ENCODE data around the gene ZDHHC19.

Gene ZDHHC19

GRCh38 chr3:196237203-196237602 lies 26.0 kb upstream of the ZDHHC19 start:
- H3K36me3 ChIP-seq (ENCODE audit: insufficient read depth, low read length): peaks cover 35% of the 10 kb centered on the region
- DNase-seq: peak; percentile 79
- no peaks in the 10 kb centered on the region for H4K20me1 ChIP-seq (ENCODE audit: insufficient read depth, low read length)
- no peak overlapping the region for H2AFZ ChIP-seq (ENCODE audit: low read depth, low read length)
- no peaks in the 10 kb centered on the region for H3K79me2 ChIP-seq (ENCODE audit: insufficient read depth, low read length)
- no peaks in the 10 kb centered on the region for H3K27me3 ChIP-seq (ENCODE audit: insufficient read depth, low read length, poor library complexity)
- H3K4me1 ChIP-seq (ENCODE audit: insufficient read depth, low read length): peaks cover 15% of the 10 kb centered on the region
- H3K4me3 ChIP-seq (ENCODE audit: low read depth in 1 of 2, low read length in 2 of 2): no peak overlapping the region
- TF ChIP-seq CTCF (IDR thresholded peaks at IDR 0.05; ENCODE audit: borderline replicate concordance, extremely low read depth, low read length, poor library complexity, severe bottlenecking) (no peak), EZH2 (IDR thresholded peaks at IDR 0.05; ENCODE audit: borderline replicate concordance, low read depth, low read length, severe bottlenecking) (no peak)
- no peak overlapping the region for H3K9ac ChIP-seq (ENCODE audit: low read depth, low read length)
- peak; percentile 99 for ATAC-seq (ENCODE audit: insufficient read depth, low read depth)
- H3K4me2 ChIP-seq (ENCODE audit: insufficient read depth, low read length): no peak overlapping the region
- H3K27ac ChIP-seq (ENCODE audit: low read length): peak overlapping the region; percentile 11; the same call in 1 of the 2 replicates
- no peaks in the 10 kb centered on the region for H3K9me3 ChIP-seq (ENCODE audit: insufficient read depth, low read length, severe bottlenecking)

- Histone ChIP-seq H3K4me3 (ENCODE audit: low read depth in 1 of 2, low read length in 2 of 2) (no peak overlapping the region), H3K4me1 (ENCODE audit: insufficient read depth, low read length) (peaks cover 15% of the 10 kb centered on the region), H2AFZ (ENCODE audit: low read depth, low read length) (no peak overlapping the region), H3K79me2 (ENCODE audit: insufficient read depth, low read length) (no peaks in the 10 kb centered on the region), H4K20me1 (ENCODE audit: insufficient read depth, low read length) (no peaks in the 10 kb centered on the region), H3K4me2 (ENCODE audit: insufficient read depth, low read length) (no peak overlapping the region), H3K27ac (ENCODE audit: low read length) (no peak overlapping the region), H3K9ac (ENCODE audit: low read depth, low read length) (no peak overlapping the region), H3K27me3 (ENCODE audit: insufficient read depth, low read length, poor library complexity) (no peaks in the 10 kb centered on the region), H3K36me3 (ENCODE audit: insufficient read depth, low read length) (peaks cover 25% of the 10 kb centered on the region; the same call in 1 of the 2 replicates), H3K9me3 (ENCODE audit: insufficient read depth, low read length, severe bottlenecking) (no peaks in the 10 kb centered on the region)
- ATAC-seq (ENCODE audit: insufficient read depth, low read depth) (no peak), DNase-seq (no peak)
- no peak for TF ChIP-seq EZH2 (IDR thresholded peaks at IDR 0.05; ENCODE audit: borderline replicate concordance, low read depth, low read length, severe bottlenecking)
These were observed 25.0 kb upstream of the ZDHHC19 start for GRCh38 chr3:196236223-196236622.

GRCh38 chr3:196235452-196236122 lies 24.4 kb upstream of the ZDHHC19 start:
- H3K4me3 ChIP-seq (ENCODE audit: low read depth in 1 of 2, low read length in 2 of 2): no peak overlapping the region
- H3K36me3 ChIP-seq (ENCODE audit: insufficient read depth, low read length): peaks cover 23% of the 10 kb centered on the region; the same call in 1 of the 2 replicates
- DNase-seq (no peak), ATAC-seq (ENCODE audit: insufficient read depth, low read depth) (no peak)
- no peaks in the 10 kb centered on the region for H4K20me1 ChIP-seq (ENCODE audit: insufficient read depth, low read length)
- H3K9ac ChIP-seq (ENCODE audit: low read depth, low read length): no peak overlapping the region
- TF ChIP-seq EZH2 (IDR thresholded peaks at IDR 0.05; ENCODE audit: borderline replicate concordance, low read depth, low read length, severe bottlenecking) (no peak), CTCF (IDR thresholded peaks at IDR 0.05; ENCODE audit: borderline replicate concordance, extremely low read depth, low read length, poor library complexity, severe bottlenecking) (no peak)
- H2AFZ ChIP-seq (ENCODE audit: low read depth, low read length): no peak overlapping the region
- H3K27ac ChIP-seq (ENCODE audit: low read length): no peak overlapping the region
- no peaks in the 10 kb centered on the region for H3K79me2 ChIP-seq (ENCODE audit: insufficient read depth, low read length)
- no peaks in the 10 kb centered on the region for H3K27me3 ChIP-seq (ENCODE audit: insufficient read depth, low read length, poor library complexity)
- H3K4me2 ChIP-seq (ENCODE audit: insufficient read depth, low read length): no peak overlapping the region
- peaks cover 15% of the 10 kb centered on the region for H3K4me1 ChIP-seq (ENCODE audit: insufficient read depth, low read length)
- H3K9me3 ChIP-seq (ENCODE audit: insufficient read depth, low read length, severe bottlenecking): no peaks in the 10 kb centered on the region

GRCh38 chr3:196232882-196233251 lies 21.7 kb upstream of the ZDHHC19 start:
- Histone ChIP-seq H3K9me3 (ENCODE audit: insufficient read depth, low read length, severe bottlenecking) (no peaks in the 10 kb centered on the region), H3K4me2 (ENCODE audit: insufficient read depth, low read length) (no peak overlapping the region), H3K36me3 (ENCODE audit: insufficient read depth, low read length) (peaks cover 10% of the 10 kb centered on the region; the same call in 1 of the 2 replicates), H3K79me2 (ENCODE audit: insufficient read depth, low read length) (no peaks in the 10 kb centered on the region), H3K27me3 (ENCODE audit: insufficient read depth, low read length, poor library complexity) (no peaks in the 10 kb centered on the region), H3K27ac (ENCODE audit: low read length) (no peak overlapping the region), H3K4me3 (ENCODE audit: low read depth in 1 of 2, low read length in 2 of 2) (no peak overlapping the region), H3K9ac (ENCODE audit: low read depth, low read length) (no peak overlapping the region), H2AFZ (ENCODE audit: low read depth, low read length) (no peak overlapping the region), H4K20me1 (ENCODE audit: insufficient read depth, low read length) (no peaks in the 10 kb centered on the region), H3K4me1 (ENCODE audit: insufficient read depth, low read length) (peaks cover 15% of the 10 kb centered on the region)
- TF ChIP-seq CTCF (IDR thresholded peaks at IDR 0.05; ENCODE audit: borderline replicate concordance, extremely low read depth, low read length, poor library complexity, severe bottlenecking) (no peak), EZH2 (IDR thresholded peaks at IDR 0.05; ENCODE audit: borderline replicate concordance, low read depth, low read length, severe bottlenecking) (no peak)
- DNase-seq (no peak), ATAC-seq (ENCODE audit: insufficient read depth, low read depth) (no peak)

All from DND-41 (cell line).